HG03066 (cell line): ENCODE data around the gene LBHD1.
"Not testable (repeated sequence)": the region's sequence is repeated elsewhere in the genome, so short reads cannot be mapped to it uniquely, and the experiment has no call there.

Experiments
- ATAC-seq: cut with Tn5 transposase; IDR thresholded peaks from one replicate; pipeline ENCODE4 v1.9.1; 2021; ENCODE audit warnings: low read depth; ENCODE audit not compliant: unreplicated experiment

Gene LBHD1

GRCh38 chr11:62621567-62622470 lies 50.2 kb downstream of the LBHD1 start, which contains the start of gene B3GAT3:
Gene B3GAT3 (minus strand): TSS chr11:62621986. CDS start chr11:62621947, 39 bp downstream.
- peak; percentile 95 for ATAC-seq

GRCh38 chr11:62621027-62621566 lies 51.0 kb downstream of the LBHD1 start:
- ATAC-seq, result no peak

DNA sequence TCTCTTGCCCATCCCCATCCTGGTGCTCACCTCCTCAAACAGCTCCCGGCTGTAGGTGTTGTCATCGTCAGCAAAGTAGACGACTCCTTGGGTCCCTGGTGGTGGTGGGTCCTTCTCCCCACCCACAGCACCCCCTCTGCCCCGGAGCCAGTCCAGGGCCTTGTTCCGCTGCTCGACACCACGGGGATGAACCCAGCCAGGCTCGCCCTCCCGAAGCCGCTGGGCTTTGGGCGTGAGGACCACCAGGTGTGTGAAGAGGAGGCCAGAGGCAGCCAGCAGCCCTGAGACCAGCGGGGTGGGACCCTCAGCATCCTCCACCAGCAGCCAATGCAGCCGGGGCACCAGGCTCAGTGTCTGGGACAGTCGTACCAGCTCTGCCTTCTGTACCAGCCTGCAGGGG lies 55.1 kb downstream of the LBHD1 start:
- not testable (repeated sequence) for ATAC-seq

DNA sequence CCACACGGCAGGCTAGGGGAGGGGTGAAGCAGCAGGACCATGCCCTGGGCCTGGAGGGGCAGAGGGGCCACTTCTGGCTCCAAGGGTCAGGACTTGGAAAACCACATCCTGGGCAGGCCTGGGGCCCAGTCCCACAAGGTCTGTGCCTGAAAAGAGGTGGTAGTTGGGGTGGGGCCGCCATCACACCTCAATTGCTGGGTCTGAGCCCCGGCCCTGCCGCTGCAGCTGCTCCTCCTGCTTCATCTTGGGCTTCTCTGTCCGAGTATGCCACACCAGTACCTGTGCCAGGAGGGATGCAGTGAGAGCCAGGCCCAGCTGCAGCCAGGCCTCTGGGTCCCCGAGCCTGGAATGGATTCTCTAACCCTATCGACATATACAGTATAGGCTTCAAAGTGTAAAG lies 56.5 kb downstream of the LBHD1 start:
- no peak for ATAC-seq

GRCh38 chr11:62614275-62614674 lies 57.8 kb downstream of the LBHD1 start:
- no peak for ATAC-seq

DNA sequence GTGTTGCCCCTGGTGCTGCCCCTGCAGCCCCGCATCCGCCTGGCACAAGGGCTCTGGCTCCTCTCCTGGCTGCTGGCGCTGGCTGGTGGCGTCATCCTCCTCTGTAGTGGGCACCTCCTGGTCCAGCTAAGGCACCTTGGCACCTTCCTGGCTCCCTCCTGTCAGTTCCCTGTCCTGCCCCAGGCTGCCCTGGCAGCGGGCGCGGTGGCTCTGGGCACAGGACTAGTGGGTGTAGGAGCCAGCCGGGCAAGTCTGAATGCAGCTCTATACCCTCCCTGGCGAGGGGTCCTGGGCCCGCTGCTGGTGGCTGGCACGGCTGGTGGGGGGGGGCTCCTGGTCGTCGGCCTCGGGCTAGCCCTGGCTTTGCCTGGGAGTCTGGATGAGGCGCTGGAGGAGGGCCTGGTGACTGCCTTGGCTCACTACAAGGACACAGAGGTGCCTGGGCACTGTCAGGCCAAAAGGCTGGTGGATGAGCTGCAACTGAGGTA lies 58.7 kb downstream of the LBHD1 start:
- ATAC-seq, result no peak
